HTR-8/SVneo (cell line): ENCODE data around the gene NOP10.
A peak's percentile ranks its signal among the peaks of the same experiment; 100 is the strongest.

Experiments
- DNase-seq: peaks from one replicate; pipeline ENCODE4 v3.0.0; 2011; ENCODE audit warnings: low spot score, mixed read lengths; ENCODE audit not compliant: insufficient read length
- FAIRE-seq: peaks from 2 replicates; lab custom pipeline; 2011; peaks lifted over from hg19 to GRCh38; lab: Jason Lieb, UNC

The NOP10 gene

DNA sequence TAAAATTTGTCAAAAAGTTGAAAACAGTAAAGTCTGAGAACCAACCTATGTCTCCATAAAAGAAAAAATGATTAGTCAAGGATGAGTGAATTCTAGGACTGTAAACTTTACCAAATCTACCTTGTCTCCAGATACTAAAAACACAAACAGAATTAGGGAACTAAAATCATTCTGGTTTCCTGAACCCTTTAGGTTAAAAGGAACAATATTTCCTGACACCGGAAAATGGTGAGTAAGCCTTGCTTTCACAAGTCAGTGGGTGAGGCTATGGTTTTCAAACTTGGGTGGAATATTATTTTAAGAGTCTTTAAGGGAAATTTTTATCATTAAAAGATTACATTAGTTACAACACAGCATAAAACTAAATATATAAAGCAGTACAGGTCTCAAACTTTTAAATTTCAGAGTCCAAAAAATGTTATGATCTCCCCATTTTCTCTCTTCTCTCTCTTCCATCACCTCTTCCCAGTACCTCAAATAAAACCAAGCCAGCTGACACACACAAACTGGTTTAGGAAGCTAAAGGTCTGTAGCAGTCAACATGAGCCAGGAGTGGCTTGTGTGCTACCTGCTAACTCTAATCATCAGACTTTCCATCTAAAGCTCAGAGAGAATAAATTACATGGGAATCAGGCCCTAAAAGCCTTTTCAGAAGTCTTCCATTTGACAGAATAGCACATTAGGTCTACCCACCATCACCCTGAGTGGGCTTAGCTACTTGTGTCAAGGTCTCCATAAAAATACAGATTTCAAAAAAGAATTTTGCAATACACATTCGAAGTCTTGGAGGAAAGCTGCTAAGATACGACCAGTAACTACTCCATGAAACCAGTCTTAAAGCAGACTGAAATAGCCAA lies 7.5 kb downstream of the NOP10 start:
- DNase-seq (no peak), FAIRE-seq (no peak)

DNA sequence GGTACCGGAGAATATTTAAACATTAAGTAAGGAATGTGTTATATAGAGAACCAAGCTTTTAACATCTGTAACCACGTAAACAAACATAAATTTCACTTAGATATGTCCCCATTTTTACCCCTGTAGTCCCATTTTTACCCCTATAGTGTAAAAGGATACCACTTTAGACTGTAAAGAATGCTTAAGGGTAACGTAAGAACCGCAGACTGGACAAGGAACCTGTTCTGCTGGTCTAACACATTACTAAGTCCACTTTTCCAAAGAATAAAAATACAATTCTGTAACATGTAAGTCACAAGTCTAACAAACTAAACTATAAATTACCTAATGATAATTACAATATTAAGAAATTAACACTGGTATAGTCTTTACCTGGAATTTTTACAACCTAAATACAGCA lies 8.3 kb downstream of the NOP10 start:
- FAIRE-seq, result no peak
- DNase-seq, result no peak

DNA sequence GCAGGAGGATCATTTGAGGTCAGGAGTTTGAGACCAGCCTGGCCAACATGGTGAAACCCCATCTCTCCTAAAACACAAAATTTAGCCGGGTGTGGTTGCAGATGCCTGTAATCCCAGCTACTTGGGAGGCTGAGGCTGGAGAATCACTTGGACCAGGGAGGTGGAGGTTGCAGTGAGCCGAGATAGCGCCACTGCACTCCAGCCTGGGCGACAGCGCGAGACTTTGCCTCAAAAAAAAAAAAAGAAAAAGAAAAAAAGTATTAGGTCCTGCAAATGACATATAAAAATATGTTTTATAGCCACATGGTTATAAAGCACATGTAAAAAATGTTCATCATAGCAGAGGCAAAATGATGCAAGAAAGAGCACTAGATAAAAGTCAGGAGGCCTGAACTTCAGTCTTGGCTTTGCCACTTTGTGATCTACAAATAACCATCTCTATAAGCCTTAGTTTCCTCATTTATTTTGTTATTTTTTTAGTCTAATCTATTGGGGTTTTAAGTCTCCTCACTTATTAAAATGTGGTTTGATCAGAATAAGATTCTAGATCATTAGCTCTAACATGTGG lies 10.3 kb downstream of the NOP10 start:
- FAIRE-seq (no peak), DNase-seq (no peak)

DNA sequence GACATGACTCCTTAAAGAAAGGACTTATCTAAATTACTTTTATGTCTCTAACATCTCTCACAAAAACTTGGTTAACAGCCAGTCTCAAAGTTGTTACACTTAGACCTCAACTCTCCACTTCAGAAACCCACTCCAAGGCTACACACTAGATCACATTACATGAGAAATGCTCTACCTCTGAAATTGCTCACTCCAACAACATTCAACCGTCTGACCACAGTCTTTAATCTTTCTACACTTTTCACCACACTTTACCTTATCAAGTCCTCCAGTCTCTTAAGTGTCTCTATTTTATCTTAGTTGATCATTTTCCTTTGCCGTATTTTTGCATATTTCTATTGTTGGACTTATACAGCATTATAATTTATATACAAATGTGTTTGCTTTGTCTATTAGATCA lies 11.1 kb downstream of the NOP10 start:
- FAIRE-seq (no peak), DNase-seq (no peak)

DNA sequence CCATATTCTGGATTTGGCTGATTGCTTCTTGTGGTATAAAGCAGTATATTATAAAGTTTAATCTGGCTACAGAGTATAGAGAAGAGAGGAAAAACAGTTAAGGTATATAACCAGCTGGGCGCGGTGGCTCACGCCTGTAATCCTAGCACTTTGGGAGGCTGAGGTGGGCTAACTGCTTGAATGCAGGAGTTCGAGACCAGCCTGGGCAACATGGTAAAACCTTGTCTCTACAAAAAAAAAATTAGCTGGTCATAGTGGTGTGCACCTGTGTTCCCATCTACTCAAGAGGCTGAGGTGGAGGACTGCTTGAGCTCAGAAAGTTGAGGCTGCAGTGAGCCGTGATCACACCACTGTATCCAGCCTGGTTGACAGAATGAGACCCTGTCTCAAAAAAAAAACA lies 12.7 kb downstream of the NOP10 start:
- DNase-seq (no peak), FAIRE-seq (no peak)

DNA sequence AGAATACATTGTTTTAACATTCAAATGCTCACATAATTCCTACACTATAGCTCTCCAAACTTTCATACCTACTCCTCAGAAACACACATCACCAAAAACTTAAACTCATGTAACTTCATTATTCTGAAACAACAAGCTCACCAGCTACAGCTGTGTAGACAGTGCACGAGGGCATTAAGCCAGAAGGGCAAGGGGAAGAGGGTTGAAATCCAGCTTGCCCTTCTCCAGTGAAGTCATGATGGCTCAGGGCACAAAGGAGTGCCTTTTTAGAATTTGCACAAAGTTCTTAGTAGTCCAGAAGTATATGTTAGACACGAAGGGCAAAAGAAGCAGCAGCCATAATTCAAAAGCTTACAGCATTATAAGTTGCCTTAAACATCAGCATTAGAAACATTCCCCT lies 13.9 kb downstream of the NOP10 start:
- FAIRE-seq, result no peak

DNA sequence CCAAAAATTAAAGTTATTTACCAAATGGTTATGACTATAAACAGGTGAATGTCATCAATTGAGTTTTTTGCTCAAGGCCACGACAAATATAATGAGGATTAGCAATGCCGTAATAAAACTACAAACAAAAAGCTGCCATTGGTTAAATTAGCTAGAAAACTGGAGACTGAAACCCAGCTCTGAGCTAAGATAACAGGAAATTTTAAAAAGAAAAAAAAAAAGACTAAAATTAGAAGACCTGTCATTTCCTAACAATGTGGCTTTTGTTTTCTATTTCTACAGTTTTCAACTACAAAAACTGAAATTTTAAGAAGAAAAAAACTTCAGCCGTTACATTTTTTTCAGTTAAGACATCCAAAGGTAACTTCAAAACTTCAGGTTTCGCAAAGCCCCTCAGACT lies 15.0 kb downstream of the NOP10 start:
- DNase-seq (no peak), FAIRE-seq (no peak)

More for the DNA sequence above, 13.9 kb downstream of the NOP10 start:
- no peak for DNase-seq

DNA sequence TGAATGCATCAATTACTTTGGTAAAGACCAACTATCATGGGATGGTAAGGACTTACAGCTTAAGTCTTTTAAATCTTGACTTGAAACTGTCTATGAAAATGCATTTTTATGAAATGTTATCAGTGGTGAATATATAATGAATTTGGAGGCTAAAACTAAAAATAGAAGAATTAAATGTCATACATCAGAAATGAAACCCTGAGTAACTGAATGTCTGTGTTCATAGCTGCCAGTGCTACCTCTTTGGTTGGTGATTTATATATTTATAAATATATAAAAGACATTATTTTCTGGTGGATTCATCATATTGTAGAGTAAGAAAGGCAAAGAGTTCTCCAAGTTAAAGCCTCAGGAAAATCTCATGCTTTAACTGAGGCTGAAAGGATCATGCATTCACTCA lies 17.6 kb downstream of the NOP10 start:
- DNase-seq, result no peak
- FAIRE-seq, result no peak

DNA sequence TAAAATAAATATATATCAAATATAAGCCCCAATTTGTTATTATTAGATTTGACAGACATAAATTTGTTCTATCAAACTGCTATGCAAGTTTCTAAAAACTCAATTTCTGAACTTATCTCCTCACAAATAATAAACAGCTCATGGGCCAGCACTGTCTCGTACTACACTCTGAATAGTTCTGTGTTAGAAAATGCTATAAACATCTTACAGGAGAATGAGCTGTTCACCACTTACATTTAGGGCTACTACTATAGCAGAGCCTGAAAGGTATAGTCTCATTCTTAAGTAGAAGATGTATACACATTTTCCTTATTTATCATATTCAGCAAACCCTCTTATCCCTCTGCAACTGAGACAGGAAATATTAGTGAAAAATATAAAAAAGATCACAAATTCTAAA lies 18.0 kb downstream of the NOP10 start:
- no peak for FAIRE-seq
- no peak for DNase-seq

DNA sequence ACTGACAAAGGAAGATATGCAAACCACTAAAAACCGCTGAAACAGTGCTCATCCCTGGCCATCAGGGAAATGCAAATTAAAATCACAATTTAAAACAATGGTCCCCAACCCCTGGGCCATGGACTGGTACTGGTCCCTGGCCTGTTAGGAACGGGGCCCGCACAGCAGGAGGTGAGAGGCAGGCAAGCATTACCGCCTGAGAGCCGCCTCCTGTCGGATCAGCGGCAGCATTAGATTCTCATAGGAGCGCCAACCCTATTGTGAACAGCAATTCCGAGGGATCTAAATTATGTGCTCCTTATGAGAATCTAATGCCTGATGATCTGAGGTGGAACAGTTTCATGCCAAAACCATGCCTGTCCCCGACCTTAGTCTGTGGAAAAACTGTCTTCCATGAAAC lies 19.7 kb downstream of the NOP10 start:
- no peak for FAIRE-seq
- DNase-seq, result no peak

DNA sequence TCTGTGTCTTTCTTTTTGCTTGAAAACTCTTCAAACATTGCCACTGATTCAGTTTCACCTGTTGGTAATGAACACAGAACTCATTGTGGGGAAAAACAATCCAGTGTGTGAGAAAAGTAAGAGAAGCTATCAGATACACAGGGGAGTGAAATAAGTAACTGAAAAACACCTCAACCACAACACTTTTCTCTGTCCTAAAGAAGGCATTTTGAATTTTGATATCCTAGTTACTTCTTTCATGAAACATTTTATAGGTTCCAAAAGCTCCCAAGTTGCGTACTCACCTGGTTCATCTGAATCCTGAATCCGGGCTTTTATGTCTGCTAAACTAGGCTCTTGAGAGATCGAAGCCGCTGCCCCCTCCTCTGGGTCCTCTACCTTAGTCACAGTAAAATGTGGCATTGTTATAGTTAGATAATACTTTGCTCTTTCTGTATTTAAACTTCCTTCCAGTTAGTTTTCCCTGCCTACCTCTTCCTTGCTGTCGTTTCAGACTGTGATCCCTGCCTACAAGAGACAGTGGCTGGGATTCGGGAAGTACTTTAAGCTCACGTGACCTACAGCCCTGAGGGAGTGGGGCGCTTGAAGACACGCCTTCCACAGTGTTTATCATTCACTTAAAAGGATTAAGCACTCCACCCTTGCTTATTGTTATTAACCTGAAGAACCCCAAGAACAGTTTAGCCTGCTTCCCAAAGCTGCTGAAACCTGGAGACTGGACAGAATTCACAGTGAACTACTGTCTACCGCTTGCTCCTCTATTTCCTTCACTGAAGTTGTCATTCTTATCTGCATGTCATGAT lies 24.5 kb downstream of the NOP10 start:
- peak; percentile 59 for DNase-seq
- no peak for FAIRE-seq

DNA sequence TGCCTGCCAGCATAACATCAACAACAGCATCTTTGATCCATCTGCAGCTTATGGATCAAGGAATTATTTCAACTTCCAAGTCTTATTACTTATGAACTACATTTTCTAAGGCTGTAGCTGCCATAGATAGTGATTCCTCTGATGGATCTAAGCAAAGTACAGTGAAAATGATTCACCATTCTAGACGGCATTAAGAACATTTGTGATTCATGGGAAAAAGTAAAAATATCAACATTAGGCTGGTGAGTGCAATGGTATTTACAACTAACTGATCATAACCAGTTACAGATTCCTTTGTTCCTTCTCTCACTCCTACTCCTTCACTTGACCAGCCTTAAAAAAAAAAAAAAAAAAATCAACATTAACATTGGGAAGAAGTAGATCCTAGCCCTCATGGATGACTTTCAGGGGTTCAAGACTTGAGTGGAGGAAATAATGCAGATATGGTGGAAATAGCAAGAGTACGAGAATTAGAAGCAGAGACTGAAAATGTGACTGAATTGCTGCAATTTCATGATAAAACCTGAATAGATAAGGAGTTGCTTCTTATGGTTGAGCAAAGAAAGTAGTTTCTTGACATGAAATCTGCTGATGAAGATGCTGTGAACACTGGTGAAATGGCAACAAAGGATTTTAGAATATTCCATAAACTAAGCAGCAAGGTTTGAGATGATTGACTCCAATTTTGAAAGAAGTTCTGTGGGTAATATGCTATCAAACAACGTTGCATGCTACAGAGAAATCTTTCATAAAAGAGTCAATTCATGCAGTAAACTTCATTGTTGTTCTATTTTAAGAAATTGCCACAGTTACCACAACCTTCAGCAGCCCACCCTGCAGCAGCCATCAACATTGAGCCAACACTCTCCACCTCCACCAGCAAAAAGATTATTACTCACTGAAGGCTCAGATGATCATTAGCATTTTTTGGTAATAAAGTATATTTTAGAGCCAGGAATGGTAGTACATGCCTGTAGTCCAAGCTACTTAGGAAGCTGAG lies 28.1 kb downstream of the NOP10 start:
- FAIRE-seq, result no peak
- no peak for DNase-seq

DNA sequence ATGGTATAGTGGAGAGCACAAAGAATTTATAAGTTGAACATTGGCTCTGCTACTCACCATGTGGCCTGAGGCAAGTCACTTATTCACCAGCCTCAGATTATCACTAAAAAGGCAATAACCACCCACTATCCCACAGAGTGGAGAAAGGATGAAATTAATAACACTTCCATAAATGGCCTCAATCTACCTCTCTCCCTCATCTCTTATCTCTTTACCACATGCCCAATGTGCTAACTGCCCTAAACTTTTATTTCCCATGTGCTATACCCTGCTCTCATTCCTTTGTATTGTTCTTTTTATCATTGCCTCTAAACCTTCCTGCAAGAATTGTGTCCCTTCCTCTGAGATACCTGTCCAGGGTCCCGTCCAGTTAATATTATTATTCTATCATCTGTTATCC lies 31.4 kb downstream of the NOP10 start:
- no peak for DNase-seq
- no peak for FAIRE-seq

DNA sequence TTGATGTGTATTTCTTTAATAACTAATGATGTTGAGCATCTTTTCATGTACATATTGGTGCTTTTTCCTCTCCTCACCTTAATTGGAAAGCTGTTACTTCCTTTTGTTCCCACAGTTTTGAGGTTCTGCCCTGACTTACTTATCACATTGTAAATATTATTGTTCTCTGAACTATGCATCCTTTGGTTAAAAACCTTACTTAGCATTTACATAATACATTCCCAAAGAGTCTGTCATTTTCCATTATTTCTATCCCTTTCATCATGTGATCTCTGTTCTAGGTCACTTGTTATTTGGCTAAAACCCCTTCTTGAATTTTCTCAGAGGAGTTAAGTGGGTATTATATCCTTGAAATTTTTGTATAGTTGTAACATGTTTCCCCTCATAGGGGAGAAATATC lies 38.3 kb downstream of the NOP10 start:
- DNase-seq (no peak), FAIRE-seq (no peak)

DNA sequence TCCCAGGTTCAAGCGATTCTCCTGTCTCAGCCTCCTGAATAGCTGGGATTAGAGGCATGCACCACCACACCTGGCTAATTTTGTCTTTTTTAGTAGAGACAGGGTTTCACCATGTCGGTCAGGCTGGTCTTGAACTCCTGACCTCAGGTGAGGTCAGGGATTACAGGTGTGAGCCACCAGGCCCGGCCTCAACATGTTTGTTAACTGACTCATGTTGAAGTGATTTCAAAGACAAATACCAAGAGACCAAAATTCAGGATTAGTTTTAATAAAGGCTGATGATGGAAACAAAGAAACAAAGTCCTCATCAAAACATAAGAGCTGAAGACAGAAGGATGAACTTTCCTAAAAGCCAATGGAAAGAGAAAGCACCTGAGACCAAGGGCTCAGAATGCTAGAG lies 41.9 kb downstream of the NOP10 start:
- FAIRE-seq, result no peak
- DNase-seq, result no peak

DNA sequence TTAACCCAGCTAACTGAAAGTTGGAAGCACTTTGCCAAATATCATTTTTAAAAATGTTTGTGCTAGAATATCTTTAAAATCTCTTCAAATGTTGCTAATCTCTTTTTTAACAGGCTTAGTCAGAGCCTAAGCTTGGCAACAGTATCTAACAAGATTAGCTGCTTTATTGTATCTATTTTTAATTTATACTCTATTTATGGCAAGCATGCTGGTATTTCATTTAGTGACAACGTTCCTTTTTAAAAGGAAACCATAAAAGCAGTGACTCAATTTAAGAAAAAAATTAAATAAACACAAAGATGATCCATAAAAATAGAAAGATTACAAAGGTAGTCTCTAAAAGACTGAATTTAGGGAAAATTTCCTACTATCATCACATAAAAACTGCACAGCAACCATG lies 45.9 kb downstream of the NOP10 start:
- FAIRE-seq (no peak), DNase-seq (no peak)

DNA sequence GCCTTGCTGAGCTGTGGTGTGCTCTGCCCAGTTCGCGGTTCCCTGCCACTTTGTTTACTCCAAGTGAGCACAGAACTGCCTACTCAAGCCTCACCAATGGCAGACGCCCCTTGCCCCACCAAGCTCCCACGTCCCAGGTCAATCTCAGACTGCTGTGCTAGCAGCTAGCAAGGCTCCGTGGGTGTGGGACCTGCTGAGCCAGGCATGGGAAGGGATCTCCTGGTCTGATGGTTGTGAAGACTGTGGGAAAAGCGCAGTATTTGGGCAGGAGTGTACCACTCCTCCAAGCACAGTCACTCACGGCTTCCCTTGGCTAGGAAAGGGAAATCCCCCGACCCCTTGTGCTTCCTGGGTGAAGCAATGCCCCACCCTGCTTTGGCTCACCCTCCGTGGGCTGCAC lies 50.3 kb downstream of the NOP10 start:
- no peak for DNase-seq
- FAIRE-seq, result no peak
